ENCODE data around the gene MTCH2. TPM values are rescaled to one million over a fixed set of nuclear protein-coding genes. Genes with fewer than 3 reads are reported as not detected.

MTCH2 gene
- total RNA-seq (10 to 100 TPM; 71.1 to 98.8 TPM), polyA plus RNA-seq (ENCODE audit: insufficient read depth, low read depth, low replicate concordance) (396 TPM)
- long read RNA-seq, donor 1, transcript MTCH2-201 (13 exons, 2,587 nt): major isoform, 37 of 48 reads
- long read RNA-seq, donor 1, partial matches to known transcripts: 9 of 48 reads
- long read RNA-seq, donor 1, other reads (novel, unspliced or antisense): 0 of 48 reads
- long read RNA-seq, donor 2, transcript MTCH2-201 (13 exons, 2,587 nt): major isoform, 28 of 30 reads
- long read RNA-seq, donor 2, partial matches to known transcripts: 0 of 30 reads
- long read RNA-seq, donor 2, other reads (novel, unspliced or antisense): 0 of 30 reads

- TF ChIP-seq POLR2A (IDR thresholded peaks at IDR 0.05) (peak; percentile 53), CTCF (IDR thresholded peaks at IDR 0.05) (peak; percentile 21 to 66 (median 53))
- intact Hi-C loops (cut with DNase I; ENCODE audit: low total_unique reads): no loop called here
- H3K27ac ChIP-seq: peak within 1 kb of the TSS; percentile 94
- H3K4me1 ChIP-seq: peaks cover 7% of the 10 kb centered on the region
- peak; percentile 95 for DNase-seq
- H3K9me3 ChIP-seq: no peaks in the 10 kb centered on the region
- peak within 1 kb of the TSS; percentile 90 to 93 for H3K4me3 ChIP-seq
- WGBS, 2 donors: 1% methylated on average over 39 to 40 of the region's 78 CpGs
- no peaks in the 10 kb centered on the region for H3K36me3 ChIP-seq (ENCODE audit: low read depth, missing control alignments)
- no peaks in the 10 kb centered on the region for H3K27me3 ChIP-seq
Observed at GRCh38 chr11:47642099-47642855, at the start of gene MTCH2. Gene MTCH2, minus strand, starts transcription at chr11:47642559. Its CDS starts 94 bp downstream, at chr11:47642465.

GRCh38 chr11:47691979-47692378, 49.6 kb upstream of the MTCH2 start:
- Histone ChIP-seq H3K27ac (no peak overlapping the region), H3K27me3 (no peaks in the 10 kb centered on the region), H3K9me3 (no peaks in the 10 kb centered on the region), H3K36me3 (ENCODE audit: low read depth, missing control alignments) (no peaks in the 10 kb centered on the region), H3K4me1 (no peaks in the 10 kb centered on the region), H3K4me3 (no peak overlapping the region)
- no peak for TF ChIP-seq CTCF (IDR thresholded peaks at IDR 0.05)
- no peak for TF ChIP-seq POLR2A (IDR thresholded peaks at IDR 0.05)
- WGBS, 2 donors: 52 to 64% methylated on average over 2 of the region's 2 CpGs
- DNase-seq: no peak
- intact Hi-C loops (cut with DNase I; ENCODE audit: low total_unique reads): no loop called here

- intact Hi-C loops (cut with DNase I; ENCODE audit: low total_unique reads): no loop called here
- no peak overlapping the region for H3K4me3 ChIP-seq
- no peaks in the 10 kb centered on the region for H3K9me3 ChIP-seq
- 89 to 95% methylated on average over 5 of the region's 5 CpGs for WGBS, 2 donors
- no peaks in the 10 kb centered on the region for H3K36me3 ChIP-seq (ENCODE audit: low read depth, missing control alignments)
- H3K27me3 ChIP-seq: no peaks in the 10 kb centered on the region
- no peak for DNase-seq
- no peaks in the 10 kb centered on the region for H3K4me1 ChIP-seq
- no peak overlapping the region for H3K27ac ChIP-seq
- no peak for TF ChIP-seq CTCF (IDR thresholded peaks at IDR 0.05)
- TF ChIP-seq POLR2A (IDR thresholded peaks at IDR 0.05): no peak
Observed at GRCh38 chr11:47689480-47689879, 47.1 kb upstream of the MTCH2 start.

GRCh38 chr11:47688991-47689390, 46.6 kb upstream of the MTCH2 start:
- intact Hi-C loops (cut with DNase I; ENCODE audit: low total_unique reads): no loop called here
- Histone ChIP-seq H3K27me3 (no peaks in the 10 kb centered on the region), H3K4me3 (no peak overlapping the region), H3K4me1 (no peaks in the 10 kb centered on the region), H3K9me3 (no peaks in the 10 kb centered on the region), H3K36me3 (ENCODE audit: low read depth, missing control alignments) (no peaks in the 10 kb centered on the region), H3K27ac (no peak overlapping the region)
- TF ChIP-seq POLR2A (IDR thresholded peaks at IDR 0.05): no peak
- TF ChIP-seq CTCF (IDR thresholded peaks at IDR 0.05): no peak
- 98% methylated on average over 2 of the region's 2 CpGs for WGBS, 2 donors
- no peak for DNase-seq

Measured in testis (tissue), 5 donors.